ENCODE results near the gene FCGBP. TPM values are rescaled to one million over a fixed set of nuclear protein-coding genes. Genes with fewer than 3 reads are reported as not detected.

The FCGBP gene
- total and polyA plus RNA-seq, 12 donors: 1.6 to 785 (median 79.1) TPM

DNA sequence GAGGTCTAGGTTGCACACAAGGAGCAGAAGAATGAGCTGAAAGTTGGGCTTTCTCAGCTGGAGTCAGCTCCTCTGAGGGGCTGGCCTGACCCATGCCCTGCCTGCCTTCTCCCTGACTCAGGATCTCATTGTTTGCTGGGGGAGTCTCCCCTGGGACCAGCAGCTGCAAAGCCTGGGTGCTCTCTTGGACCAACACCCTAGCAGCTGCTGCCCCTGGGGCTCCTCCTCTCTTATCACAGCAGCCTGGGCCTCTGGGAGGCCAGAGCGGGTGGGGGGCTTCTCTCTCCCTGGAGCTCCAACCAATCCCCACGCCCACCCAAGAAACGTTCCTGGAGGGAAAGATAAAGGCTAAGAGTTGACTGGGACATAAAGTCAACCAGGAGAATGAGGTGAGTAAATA is 1.6 kb upstream of the FCGBP start:
- 13 to 30% (median 22%) methylated on average over 3 of the region's 3 CpGs for WGBS, 4 donors
- H3K27me3 ChIP-seq: no peaks in the 10 kb centered on the region
- DNase-seq: no peak

DNA sequence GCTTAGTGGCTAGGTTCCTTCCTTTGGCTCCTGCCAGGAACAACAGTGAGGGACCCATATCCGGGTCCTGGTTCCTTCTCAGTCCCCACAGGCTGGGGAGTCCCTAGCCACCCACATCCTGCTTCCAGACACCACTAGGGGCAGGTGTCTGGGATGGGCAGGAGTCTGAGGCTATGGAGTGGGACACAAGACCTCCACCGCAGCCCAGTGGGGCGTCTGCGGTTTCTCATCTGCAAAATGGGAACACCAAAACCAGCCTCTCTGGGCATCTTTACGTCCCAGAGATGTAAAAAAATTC is 879 bp upstream of the FCGBP start:
- 76 to 100% (median 81%) methylated on average over 1 to 5 of the region's 5 CpGs for WGBS, 4 donors
- Histone ChIP-seq H3K27ac (no peak overlapping the region), H3K4me1 (replicated peaks in 1 of 2) (no peaks in the 10 kb centered on the region), H3K27me3 (no peaks in the 10 kb centered on the region), H3K9me3 (replicated peaks in 1 of 3) (peaks cover 0 to 7% (median 0%) of the 10 kb centered on the region in 3 donors), H3K4me3 (no peak overlapping the region), H3K36me3 (replicated peaks in 1 of 2) (no peaks in the 10 kb centered on the region)
- intact Hi-C loops (cut with DNase I): no loop called here
- TF ChIP-seq CTCF (IDR thresholded peaks at IDR 0.05) (no peak), POLR2A (IDR thresholded peaks at IDR 0.05) (no peak)
- DNase-seq: no peak

More for the DNA sequence above, 1.6 kb upstream of the FCGBP start:
- peaks cover 0 to 8% (median 0%) of the 10 kb centered on the region in 3 donors for H3K9me3 ChIP-seq (replicated peaks in 1 of 3)
- no peak overlapping the region for H3K4me3 ChIP-seq
- H3K36me3 ChIP-seq (replicated peaks in 1 of 2): no peaks in the 10 kb centered on the region
- H3K27ac ChIP-seq: no peak overlapping the region
- TF ChIP-seq POLR2A (IDR thresholded peaks at IDR 0.05) (no peak), CTCF (IDR thresholded peaks at IDR 0.05) (no peak)
- no peaks in the 10 kb centered on the region for H3K4me1 ChIP-seq (replicated peaks in 1 of 2)
- intact Hi-C loops (cut with DNase I): no loop called here

DNA sequence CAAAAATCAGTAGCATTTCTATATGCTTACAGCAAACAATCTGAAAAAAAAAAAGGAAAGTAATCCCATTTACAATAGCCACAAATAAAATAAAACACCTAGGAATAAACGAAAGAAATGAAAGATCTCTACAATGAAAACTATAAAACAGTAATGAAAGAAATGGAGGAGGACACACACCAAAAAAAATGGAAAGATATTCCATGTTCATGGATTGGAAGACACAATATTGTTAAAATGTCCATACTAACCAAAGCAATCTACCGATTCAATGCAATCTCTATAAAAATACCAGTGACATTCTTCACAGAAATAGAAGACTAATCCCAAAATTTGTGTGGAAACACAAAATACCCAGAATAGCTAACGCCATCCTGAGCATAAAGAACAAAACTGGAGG is 4.7 kb downstream of the FCGBP start:
- intact Hi-C loops (cut with DNase I): no loop called here
- H3K27me3 ChIP-seq: no peaks in the 10 kb centered on the region
- WGBS, 4 donors: 80 to 85% (median 84%) methylated on average over 3 of the region's 3 CpGs

GRCh38 chr19:39928357-39928725 is 6.1 kb downstream of the FCGBP start:
- intact Hi-C loops (cut with DNase I): no loop called here
- no peaks in the 10 kb centered on the region for H3K9me3 ChIP-seq (replicated peaks in 1 of 3)
- H3K27me3 ChIP-seq: no peaks in the 10 kb centered on the region
- H3K36me3 ChIP-seq (replicated peaks in 1 of 2): no peaks in the 10 kb centered on the region
- 83 to 90% (median 87%) methylated on average over 3 of the region's 3 CpGs for WGBS, 4 donors
- no peak overlapping the region for H3K27ac ChIP-seq
- no peaks in the 10 kb centered on the region for H3K4me1 ChIP-seq (replicated peaks in 1 of 2)
- TF ChIP-seq CTCF (IDR thresholded peaks at IDR 0.05) (no peak), POLR2A (IDR thresholded peaks at IDR 0.05) (no peak)
- no peak for DNase-seq
- H3K4me3 ChIP-seq: no peak overlapping the region

More for the DNA sequence above, 4.7 kb downstream of the FCGBP start:
- Histone ChIP-seq H3K4me3 (no peak overlapping the region), H3K27ac (no peak overlapping the region), H3K9me3 (replicated peaks in 1 of 3) (no peaks in the 10 kb centered on the region), H3K36me3 (replicated peaks in 1 of 2) (no peaks in the 10 kb centered on the region), H3K4me1 (replicated peaks in 1 of 2) (no peaks in the 10 kb centered on the region)
- no peak for TF ChIP-seq CTCF (IDR thresholded peaks at IDR 0.05)
- no peak for TF ChIP-seq POLR2A (IDR thresholded peaks at IDR 0.05)
- no peak for DNase-seq
